Neural cell (in vitro differentiated cells): ENCODE measurements around the gene PEX13.

Experiments
- EZH2 ChIP-seq: fragments of 200-600, 300-800 bp; shearing (Covaris generic), sonication (generic); IDR thresholded peaks from 2 replicates; pipeline ENCODE4 v1.6.1; 2014; ENCODE audit warnings: antibody characterized with exemption, low read length, borderline replicate concordance, mild to moderate bottlenecking; ENCODE audit not compliant: insufficient read depth, poor library complexity, severe bottlenecking
- MXI1 ChIP-seq: fragments of 450-650 bp; conservative IDR thresholded peaks from 2 replicates; pipeline ENCODE4 v1.6.1; 2014; ENCODE audit warnings: antibody characterized with exemption, mild to moderate bottlenecking; ENCODE audit not compliant: poor library complexity, severe bottlenecking
- POLR2AphosphoS5 ChIP-seq: IDR thresholded peaks from 2 replicates; pipeline ENCODE4 v1.6.1; 2012
- RAD21 ChIP-seq: fragments of 450-650 bp; conservative IDR thresholded peaks from 2 replicates; pipeline ENCODE4 v1.6.1; 2014; ENCODE audit warnings: antibody characterized with exemption, mild to moderate bottlenecking, moderate library complexity
- REST ChIP-seq: IDR thresholded peaks from 2 replicates; pipeline ENCODE4 v1.6.1; 2012; ENCODE audit warnings: borderline replicate concordance
- SMC3 ChIP-seq: fragments of 450-650 bp; conservative IDR thresholded peaks from 2 replicates; pipeline ENCODE4 v1.6.1; 2014; ENCODE audit warnings: antibody characterized with exemption, mild to moderate bottlenecking, moderate library complexity; ENCODE audit not compliant: poor library complexity
- TAF1 ChIP-seq: IDR thresholded peaks from 2 replicates; pipeline ENCODE4 v1.6.1; 2012; ENCODE audit warnings: low read depth
- TF ChIP-seq, protein P1 (sequence below): fragments of 450-650 bp; IDR thresholded peaks from 2 replicates; pipeline ENCODE4 v1.5.1; 2014; ENCODE audit warnings: antibody characterized with exemption, mild to moderate bottlenecking, moderate library complexity; ENCODE audit not compliant: poor library complexity, severe bottlenecking

DNA sequence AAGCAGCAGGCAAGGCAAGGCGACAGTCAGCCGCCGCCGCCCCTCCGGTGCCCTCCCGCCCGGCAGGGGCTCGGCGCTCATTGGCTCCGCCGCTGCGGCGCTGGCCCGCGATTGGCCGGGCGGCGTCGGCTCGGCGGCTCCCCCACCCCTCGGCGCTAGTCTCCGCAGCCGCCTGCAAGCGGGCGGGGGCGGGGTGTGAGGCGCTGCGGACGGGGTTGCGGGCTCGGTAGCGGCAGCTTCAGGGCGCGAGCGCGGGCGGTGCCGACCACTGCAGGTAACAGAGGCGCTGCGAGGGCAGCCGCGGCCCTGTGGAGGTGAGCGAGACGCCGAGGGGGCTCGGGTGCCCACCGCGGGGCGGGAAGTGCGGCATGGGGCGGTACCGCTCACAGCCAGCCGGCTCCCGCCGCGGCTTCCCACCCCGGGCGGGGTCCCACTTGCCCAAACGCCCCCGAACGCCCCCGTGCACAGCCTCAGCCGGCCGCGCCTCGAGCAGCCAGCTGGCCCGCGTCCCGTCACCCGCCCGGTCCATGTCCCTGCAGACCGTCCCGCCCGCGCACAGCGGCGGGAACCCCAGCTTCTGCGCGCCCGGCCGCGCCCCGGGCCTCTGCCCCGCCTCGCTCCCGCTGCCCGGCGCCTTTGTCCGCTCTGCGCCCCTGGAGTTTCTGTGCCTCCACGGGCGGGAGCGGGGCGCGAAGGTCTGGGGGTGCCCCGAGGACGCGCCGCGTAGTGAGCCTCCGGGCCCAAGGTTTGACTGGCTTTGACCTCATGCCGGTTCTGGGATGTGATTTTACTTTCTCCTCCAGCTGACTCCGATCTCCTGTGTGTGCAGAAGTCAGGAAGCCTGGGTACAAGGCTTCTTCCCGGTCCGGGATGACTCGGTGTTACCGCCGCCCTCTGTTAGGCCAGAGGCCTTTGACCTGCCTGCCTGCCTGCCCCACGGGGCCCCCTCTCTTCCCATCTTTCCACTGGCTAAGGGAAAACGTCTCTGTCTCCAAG is 48.5 kb downstream of the PEX13 start, which contains the start of gene SANBR:
- peak; percentile 85 for TF ChIP-seq POLR2AphosphoS5
- TF ChIP-seq, protein P1, sequence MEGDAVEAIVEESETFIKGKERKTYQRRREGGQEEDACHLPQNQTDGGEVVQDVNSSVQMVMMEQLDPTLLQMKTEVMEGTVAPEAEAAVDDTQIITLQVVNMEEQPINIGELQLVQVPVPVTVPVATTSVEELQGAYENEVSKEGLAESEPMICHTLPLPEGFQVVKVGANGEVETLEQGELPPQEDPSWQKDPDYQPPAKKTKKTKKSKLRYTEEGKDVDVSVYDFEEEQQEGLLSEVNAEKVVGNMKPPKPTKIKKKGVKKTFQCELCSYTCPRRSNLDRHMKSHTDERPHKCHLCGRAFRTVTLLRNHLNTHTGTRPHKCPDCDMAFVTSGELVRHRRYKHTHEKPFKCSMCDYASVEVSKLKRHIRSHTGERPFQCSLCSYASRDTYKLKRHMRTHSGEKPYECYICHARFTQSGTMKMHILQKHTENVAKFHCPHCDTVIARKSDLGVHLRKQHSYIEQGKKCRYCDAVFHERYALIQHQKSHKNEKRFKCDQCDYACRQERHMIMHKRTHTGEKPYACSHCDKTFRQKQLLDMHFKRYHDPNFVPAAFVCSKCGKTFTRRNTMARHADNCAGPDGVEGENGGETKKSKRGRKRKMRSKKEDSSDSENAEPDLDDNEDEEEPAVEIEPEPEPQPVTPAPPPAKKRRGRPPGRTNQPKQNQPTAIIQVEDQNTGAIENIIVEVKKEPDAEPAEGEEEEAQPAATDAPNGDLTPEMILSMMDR: peak; percentile 38
- TF ChIP-seq REST: peak; percentile 18
- no peak for TF ChIP-seq EZH2
- TF ChIP-seq TAF1: no peak
- peak; percentile 22 for TF ChIP-seq RAD21
- no peak for TF ChIP-seq SMC3
- TF ChIP-seq MXI1: peak; percentile 83
